Natural killer cell (primary cell): ENCODE measurements around the gene ST8SIA1. TPM values are rescaled to one million over a fixed set of nuclear protein-coding genes. Genes with fewer than 3 reads are reported as not detected.

Experiments
- ATAC-seq, 3 donors: fragments of 150-1000 bp in 2 of 3; fragments of 200-7000 bp in 1 of 3; cut with Tn5 transposase; 1 replicate in 1 of 3; 2 replicates in 2 of 3; pipeline ENCODE4 v1.10.0; 2021; ENCODE audit warnings: mild to moderate bottlenecking in 2 of 3, moderate library complexity in 2 of 3
- DNase-seq, 2 donors: peaks; one replicate each; pipeline versions ENCODE4 v3.0.0 to v3.0.0-alpha.2; 2013 to 2021; ENCODE audit warnings: mixed read lengths in 1 of 2
- H3K27ac ChIP-seq: one replicate; pipeline ENCODE4 v1.5.1; 2013; ENCODE audit warnings: mild to moderate bottlenecking, low read length
- H3K27me3 ChIP-seq: one replicate; pipeline ENCODE4 v1.6.1; 2013; ENCODE audit warnings: low read length; ENCODE audit not compliant: control insufficient read depth, insufficient read depth
- H3K36me3 ChIP-seq: one replicate; pipeline ENCODE4 v1.6.1; 2013; ENCODE audit warnings: low read length; ENCODE audit not compliant: control insufficient read depth, insufficient read depth
- H3K4me1 ChIP-seq: one replicate; pipeline ENCODE4 v1.6.1; 2013; ENCODE audit warnings: low read length; ENCODE audit not compliant: control insufficient read depth, insufficient read depth
- H3K4me3 ChIP-seq: one replicate; pipeline ENCODE4 v1.5.1; 2013; ENCODE audit warnings: low read length
- H3K9me3 ChIP-seq: one replicate; pipeline ENCODE4 v1.6.1; 2013; ENCODE audit warnings: low read length; ENCODE audit not compliant: control insufficient read depth, insufficient read depth
- H3K27ac Mint-ChIP-seq, 2 donors: one replicate each; pipeline ENCODE4 v1.8.0; 2022; ENCODE audit warnings: mild to moderate bottlenecking in 2 of 2, mixed read lengths in 2 of 2, moderate library complexity in 1 of 2
- H3K27me3 Mint-ChIP-seq, 2 donors: one replicate each; pipeline ENCODE4 v1.8.0; 2022; ENCODE audit warnings: low read depth in 2 of 2, mixed read lengths in 2 of 2
- H3K36me3 Mint-ChIP-seq: one replicate; pipeline ENCODE4 v1.8.0; 2022; ENCODE audit warnings: mixed read lengths
- H3K4me1 Mint-ChIP-seq, 2 donors: one replicate each; pipeline ENCODE4 v1.8.0; 2022; ENCODE audit warnings: mixed read lengths in 2 of 2
- H3K4me3 Mint-ChIP-seq: one replicate; pipeline ENCODE4 v1.8.0; 2022; ENCODE audit warnings: mild to moderate bottlenecking, moderate library complexity, mixed read lengths
- H3K9me3 Mint-ChIP-seq, 2 donors: one replicate each; pipeline ENCODE4 v1.8.0; 2022; ENCODE audit warnings: mixed read lengths in 2 of 2
- WGBS: methylation state at CpG from one replicate; pipeline ENCODE4 v1.1.7; 2013; ENCODE audit warnings: missing lambda C conversion rate; ENCODE audit not compliant: insufficient coverage; 5-methylcytosine and 5-hydroxymethylcytosine counted together
- intact Hi-C: fragments of 100-400 bp; cut with micrococcal nuclease; formaldehyde crosslinking; loops from one replicate; pipeline ENCODE4 v1.14.2; 2022
- total RNA-seq, 4 donors: library from RNA; stranded (reverse); fragments of 120-200 nt in 1 of 4; gene quantifications; one replicate each; pipeline versions ENCODE4 v1.2.3 to v1.2.4, GENCODE V29; 2013 to 2022
- TF ChIP-seq, protein P1 (sequence below): fragments of 200-600 bp; IDR thresholded peaks from one replicate; pipeline ENCODE4 v1.8.0; 2022; ENCODE audit warnings: antibody characterized with exemption

Gene ST8SIA1
- total RNA-seq, 3 donors from 2014 or later (not counting 1 experiment from before 2014, with no cell fraction given): 0.60 to 0.79 TPM; not detected in 1

DNA sequence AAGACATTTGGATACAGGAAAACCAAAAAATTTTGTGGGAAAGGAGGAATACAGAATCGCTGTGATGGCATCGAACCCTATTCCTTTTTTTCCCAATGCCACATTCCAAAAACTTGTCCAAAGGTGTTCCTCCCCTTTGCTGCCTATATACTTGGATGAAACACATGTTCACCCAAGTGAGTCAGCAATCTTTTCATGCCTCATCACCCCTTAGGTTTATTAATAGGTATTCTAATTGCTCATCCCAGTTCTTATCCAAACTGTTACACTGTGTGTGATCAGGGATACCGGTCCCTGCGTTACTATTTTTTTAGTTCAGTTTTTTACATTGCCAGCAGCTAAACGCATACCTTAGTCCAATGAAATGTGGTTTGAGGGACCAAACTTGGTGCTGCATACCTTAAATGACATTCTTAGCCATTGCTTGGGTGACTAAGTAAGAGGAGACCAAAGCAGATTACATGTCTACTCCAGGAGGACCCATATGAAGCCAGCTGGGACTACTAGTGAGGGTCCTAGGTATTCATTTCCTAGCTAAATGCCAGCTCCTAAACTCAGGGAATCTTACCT is 20.6 kb upstream of the ST8SIA1 start:
- Histone ChIP-seq H3K4me1 (no peaks in the 10 kb centered on the region), H3K9me3 (no peaks in the 10 kb centered on the region), H3K27me3 (no peaks in the 10 kb centered on the region), H3K36me3 (no peaks in the 10 kb centered on the region), H3K4me3 (no peak overlapping the region), H3K27ac (no peak overlapping the region)
- ATAC-seq (no peak), DNase-seq (no peak)
- intact Hi-C loops: no loop called here
- TF ChIP-seq, protein P1, sequence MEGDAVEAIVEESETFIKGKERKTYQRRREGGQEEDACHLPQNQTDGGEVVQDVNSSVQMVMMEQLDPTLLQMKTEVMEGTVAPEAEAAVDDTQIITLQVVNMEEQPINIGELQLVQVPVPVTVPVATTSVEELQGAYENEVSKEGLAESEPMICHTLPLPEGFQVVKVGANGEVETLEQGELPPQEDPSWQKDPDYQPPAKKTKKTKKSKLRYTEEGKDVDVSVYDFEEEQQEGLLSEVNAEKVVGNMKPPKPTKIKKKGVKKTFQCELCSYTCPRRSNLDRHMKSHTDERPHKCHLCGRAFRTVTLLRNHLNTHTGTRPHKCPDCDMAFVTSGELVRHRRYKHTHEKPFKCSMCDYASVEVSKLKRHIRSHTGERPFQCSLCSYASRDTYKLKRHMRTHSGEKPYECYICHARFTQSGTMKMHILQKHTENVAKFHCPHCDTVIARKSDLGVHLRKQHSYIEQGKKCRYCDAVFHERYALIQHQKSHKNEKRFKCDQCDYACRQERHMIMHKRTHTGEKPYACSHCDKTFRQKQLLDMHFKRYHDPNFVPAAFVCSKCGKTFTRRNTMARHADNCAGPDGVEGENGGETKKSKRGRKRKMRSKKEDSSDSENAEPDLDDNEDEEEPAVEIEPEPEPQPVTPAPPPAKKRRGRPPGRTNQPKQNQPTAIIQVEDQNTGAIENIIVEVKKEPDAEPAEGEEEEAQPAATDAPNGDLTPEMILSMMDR: no peak
- WGBS: 94% methylated on average over 5 of the region's 5 CpGs
- H3K27me3 Mint-ChIP-seq: peaks cover 11 to 14% of the 10 kb centered on the region in 2 donors
- H3K9me3 Mint-ChIP-seq: no peaks in the 10 kb centered on the region
- H3K4me1 Mint-ChIP-seq: no peaks in the 10 kb centered on the region
- no peak overlapping the region for H3K27ac Mint-ChIP-seq
- H3K36me3 Mint-ChIP-seq: no peaks in the 10 kb centered on the region
- no peak overlapping the region for H3K4me3 Mint-ChIP-seq

DNA sequence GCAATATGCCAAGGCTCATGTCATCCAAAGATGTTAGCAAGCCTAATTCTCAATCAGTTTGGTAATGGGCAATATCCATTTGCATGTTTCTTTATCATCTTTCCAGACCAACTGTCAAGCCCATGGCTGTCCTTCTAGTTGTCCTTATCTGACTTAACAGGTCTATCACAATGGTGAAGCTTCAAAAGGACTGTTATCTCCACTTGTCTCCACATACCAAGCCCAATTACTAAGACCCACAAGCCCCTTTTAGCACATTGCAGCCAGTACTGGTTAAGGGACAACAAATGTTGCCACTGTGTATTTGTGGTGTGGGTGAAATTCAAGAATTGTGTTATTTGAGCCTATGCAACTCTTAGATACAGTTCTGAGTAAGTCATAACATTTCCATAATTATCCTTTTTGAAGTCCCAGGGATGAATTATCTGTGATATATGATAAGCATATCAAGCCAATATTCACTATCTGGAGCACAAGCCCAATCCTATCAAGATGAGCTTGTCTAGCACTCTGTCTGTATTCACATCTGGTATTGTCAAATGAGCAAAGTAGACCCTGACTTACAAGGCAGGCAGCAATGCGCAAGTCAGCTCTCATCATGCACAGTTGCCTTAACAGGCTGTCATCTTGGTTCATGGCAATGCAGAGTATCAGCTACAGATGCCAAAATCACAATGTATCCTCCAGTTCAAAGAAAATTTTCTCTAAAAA is 19.3 kb upstream of the ST8SIA1 start:
- Histone ChIP-seq H3K27me3 (no peaks in the 10 kb centered on the region), H3K4me1 (no peaks in the 10 kb centered on the region), H3K36me3 (no peaks in the 10 kb centered on the region), H3K9me3 (no peaks in the 10 kb centered on the region), H3K27ac (no peak overlapping the region), H3K4me3 (no peak overlapping the region)
- ATAC-seq (no peak), DNase-seq (no peak)
- no peaks in the 10 kb centered on the region for H3K4me1 Mint-ChIP-seq
- no peaks in the 10 kb centered on the region for H3K9me3 Mint-ChIP-seq
- TF ChIP-seq, protein P1: no peak
- H3K27ac Mint-ChIP-seq: no peak overlapping the region
- H3K36me3 Mint-ChIP-seq: no peaks in the 10 kb centered on the region
- intact Hi-C loops: no loop called here
- WGBS: 100% methylated on average over 1 of the region's 1 CpG
- H3K27me3 Mint-ChIP-seq: peaks cover 9 to 11% of the 10 kb centered on the region in 2 donors
- no peak overlapping the region for H3K4me3 Mint-ChIP-seq

GRCh38 chr12:22350886-22351285 is 16.4 kb upstream of the ST8SIA1 start:
- no peak for DNase-seq
- intact Hi-C loops: no loop called here
- no peaks in the 10 kb centered on the region for H3K36me3 Mint-ChIP-seq
- Histone ChIP-seq H3K9me3 (no peaks in the 10 kb centered on the region), H3K27me3 (no peaks in the 10 kb centered on the region), H3K4me3 (no peak overlapping the region), H3K27ac (no peak overlapping the region), H3K4me1 (no peaks in the 10 kb centered on the region), H3K36me3 (no peaks in the 10 kb centered on the region)
- no peaks in the 10 kb centered on the region for H3K4me1 Mint-ChIP-seq
- H3K9me3 Mint-ChIP-seq: peaks cover 0 to 3% of the 10 kb centered on the region in 2 donors
- H3K27ac Mint-ChIP-seq: no peak overlapping the region
- H3K4me3 Mint-ChIP-seq: no peak overlapping the region
- H3K27me3 Mint-ChIP-seq: peaks cover 12 to 18% of the 10 kb centered on the region in 2 donors
- ATAC-seq: no peak
- TF ChIP-seq, protein P1: no peak
- WGBS: 85% methylated on average over 4 of the region's 4 CpGs
